ENCODE measurements around the gene TCF23. TPM values are rescaled to one million over a fixed set of nuclear protein-coding genes. Genes with fewer than 3 reads are reported as not detected.

Gene TCF23
- not detected in 2 replicates for total RNA-seq

GRCh38 chr2:27148801-27149439 is at the start of gene TCF23:
Gene TCF23, plus strand, starts transcription at chr2:27149004. Its CDS starts 130 bp downstream, at chr2:27149134.

GRCh38 chr2:27118525-27119329 is 30.1 kb upstream of the TCF23 start, which contains the start of gene CGREF1:
Gene CGREF1, minus strand, starts transcription at chr2:27119128. Its CDS starts 14,762 bp downstream, at chr2:27104366.

GRCh38 chr2:27123302-27124150 is 25.3 kb upstream of the TCF23 start, which contains the start of gene ABHD1:
Gene ABHD1, plus strand, starts transcription at chr2:27123815. Its CDS starts 134 bp downstream, at chr2:27123949.

GRCh38 chr2:27133905-27134780 is 14.7 kb upstream of the TCF23 start, which contains the start of gene PREB:
Gene PREB, minus strand, starts transcription at chr2:27134636. Its CDS starts 215 bp downstream, at chr2:27134421.

GRCh38 chr2:27139310-27139709 is 9.5 kb upstream of the TCF23 start, which contains the start of gene PRR30:
Gene PRR30, minus strand, starts transcription at chr2:27139410. Its CDS starts 1,081 bp downstream, at chr2:27138329.

Other genes with a start within 250 kb of the TCF23 start
- 1.3 and 2.0 TPM in 2 replicates for gene MAPRE3, start 178.4 kb upstream of the TCF23 start, total RNA-seq
- 68.0 and 78.1 TPM in 2 replicates for gene TMEM214, start 116.0 kb upstream of the TCF23 start, total RNA-seq
- gene AGBL5, start 97.3 kb upstream of the TCF23 start, total RNA-seq, result 39.6 and 41.2 TPM in 2 replicates
- 217 and 424 TPM in 2 replicates for gene OST4, start 77.3 kb upstream of the TCF23 start, total RNA-seq
- gene EMILIN1, start 70.4 kb upstream of the TCF23 start, total RNA-seq, result 5.2 and 24.7 TPM in 2 replicates
- under 0.01 TPM in 1 of 2 replicates, not detected in the other for gene KHK, start 62.2 kb upstream of the TCF23 start, total RNA-seq
- under 0.01 and 0.33 TPM in 2 replicates for gene CGREF1, start 29.9 kb upstream of the TCF23 start, total RNA-seq
- gene ABHD1, start 25.2 kb upstream of the TCF23 start, total RNA-seq, result not detected in 2 replicates
- 44.4 and 75.3 TPM in 2 replicates for gene PREB, start 14.4 kb upstream of the TCF23 start, total RNA-seq
- gene PRR30, start 9.6 kb upstream of the TCF23 start, total RNA-seq, result not detected in 2 replicates
- 197 and 201 TPM in 2 replicates for gene ATRAID, start 63.0 kb downstream of the TCF23 start, total RNA-seq
- 174 and 243 TPM in 2 replicates for gene SLC5A6, start 63.3 kb downstream of the TCF23 start, total RNA-seq
- 46.3 and 52.6 TPM in 2 replicates for gene CAD, start 68.4 kb downstream of the TCF23 start, total RNA-seq
- 0.11 TPM in 1 of 2 replicates, not detected in the other for gene SLC30A3, start 114.0 kb downstream of the TCF23 start, total RNA-seq
- gene DNAJC5G, start 126.4 kb downstream of the TCF23 start, total RNA-seq, result not detected in 2 replicates
- not detected in 2 replicates for gene TRIM54, start 133.4 kb downstream of the TCF23 start, total RNA-seq
- gene UCN, start 159.4 kb downstream of the TCF23 start, total RNA-seq, result 0.22 and 2.0 TPM in 2 replicates
- 56.1 TPM in 2 replicates for gene MPV17, start 174.1 kb downstream of the TCF23 start, total RNA-seq
- 43.6 and 52.2 TPM in 2 replicates for gene GTF3C2, start 207.8 kb downstream of the TCF23 start, total RNA-seq
- gene EIF2B4, start 221.3 kb downstream of the TCF23 start, total RNA-seq, result 30.6 and 34.1 TPM in 2 replicates
- 148 and 178 TPM in 2 replicates for gene SNX17, start 221.6 kb downstream of the TCF23 start, total RNA-seq
- gene ZNF513, start 231.7 kb downstream of the TCF23 start, total RNA-seq, result 10.5 and 11.4 TPM in 2 replicates